ENCODE data around the gene UBAP1L.
A peak's percentile ranks its signal among the peaks of the same experiment; 100 is the strongest.
"Not testable (repeated sequence)": the region's sequence is repeated elsewhere in the genome, so short reads cannot be mapped to it uniquely, and the experiment has no call there.

Gene UBAP1L

DNA sequence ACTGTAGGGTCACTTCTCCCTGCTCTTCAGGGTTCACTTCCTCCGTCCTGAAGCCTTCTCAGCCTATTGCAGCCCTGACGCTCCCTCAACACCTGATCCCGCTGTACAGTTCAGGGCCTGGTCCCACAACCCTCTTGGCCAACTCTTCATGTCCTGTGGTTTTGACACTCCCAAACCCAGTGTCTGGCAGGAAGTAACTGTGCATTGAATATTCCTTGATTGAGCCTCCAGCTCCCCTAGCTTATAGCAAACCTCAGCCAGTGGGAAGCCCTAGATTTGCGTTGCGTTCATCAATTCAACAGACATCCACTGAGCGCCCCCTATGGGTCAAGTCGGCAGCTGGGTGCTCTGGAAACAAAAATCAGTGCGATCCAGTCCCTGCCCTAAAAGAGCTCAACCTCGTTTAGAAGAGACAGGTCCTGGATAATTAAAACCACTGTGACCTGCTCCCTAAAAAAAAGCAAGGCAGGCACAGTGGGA, 13.5 kb downstream of the UBAP1L start:
- 38 to 39% methylated on average over 9 of the region's 9 CpGs for WGBS, 2 experiments
- Histone ChIP-seq H3K9me3 (ENCODE audit: control insufficient read depth, low read length) (no peaks in the 10 kb centered on the region), H3K27me3 (ENCODE audit: control insufficient read depth, insufficient read depth, low read length, poor library complexity, severe bottlenecking) (peaks cover 19% of the 10 kb centered on the region), H3K27ac (ENCODE audit: insufficient read depth, low read depth, low read length, poor library complexity, severe bottlenecking) (no peak overlapping the region), H3K4me1 (ENCODE audit: control insufficient read depth, insufficient read depth, low read length) (no peaks in the 10 kb centered on the region), H3K36me3 (ENCODE audit: control insufficient read depth, insufficient read depth, low read length) (no peaks in the 10 kb centered on the region), H3K4me3 (ENCODE audit: insufficient read depth, low read depth, low read length) (peak overlapping the region; percentile 23)

DNA sequence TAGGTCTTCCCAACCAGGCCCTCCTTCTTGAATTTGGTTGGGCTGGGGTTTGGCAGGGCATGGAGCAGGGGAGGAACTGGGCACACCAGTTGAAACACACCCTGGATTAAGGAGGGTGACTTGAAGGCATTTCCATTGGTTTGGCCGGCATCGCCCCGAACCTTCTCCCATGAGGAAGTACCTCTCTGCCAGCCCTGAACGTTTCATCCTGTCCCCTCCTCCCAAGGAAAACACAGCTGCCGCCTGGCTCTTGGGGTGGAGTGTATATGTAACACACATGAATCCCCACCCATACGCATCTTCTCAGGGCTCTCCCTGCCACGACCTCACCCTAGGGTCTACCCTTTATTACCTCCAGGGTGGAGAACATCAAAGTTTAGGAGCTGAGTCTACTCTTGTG, 14.6 kb downstream of the UBAP1L start:
- Histone ChIP-seq H3K4me3 (ENCODE audit: insufficient read depth, low read depth, low read length) (no peak overlapping the region), H3K36me3 (ENCODE audit: control insufficient read depth, insufficient read depth, low read length) (no peaks in the 10 kb centered on the region), H3K27ac (ENCODE audit: insufficient read depth, low read depth, low read length, poor library complexity, severe bottlenecking) (no peak overlapping the region), H3K9me3 (ENCODE audit: control insufficient read depth, low read length) (no peaks in the 10 kb centered on the region), H3K27me3 (ENCODE audit: control insufficient read depth, insufficient read depth, low read length, poor library complexity, severe bottlenecking) (peaks cover 19% of the 10 kb centered on the region), H3K4me1 (ENCODE audit: control insufficient read depth, insufficient read depth, low read length) (no peaks in the 10 kb centered on the region)
- WGBS, 2 experiments, result 95 to 99% methylated on average over 6 to 7 of the region's 7 CpGs

DNA sequence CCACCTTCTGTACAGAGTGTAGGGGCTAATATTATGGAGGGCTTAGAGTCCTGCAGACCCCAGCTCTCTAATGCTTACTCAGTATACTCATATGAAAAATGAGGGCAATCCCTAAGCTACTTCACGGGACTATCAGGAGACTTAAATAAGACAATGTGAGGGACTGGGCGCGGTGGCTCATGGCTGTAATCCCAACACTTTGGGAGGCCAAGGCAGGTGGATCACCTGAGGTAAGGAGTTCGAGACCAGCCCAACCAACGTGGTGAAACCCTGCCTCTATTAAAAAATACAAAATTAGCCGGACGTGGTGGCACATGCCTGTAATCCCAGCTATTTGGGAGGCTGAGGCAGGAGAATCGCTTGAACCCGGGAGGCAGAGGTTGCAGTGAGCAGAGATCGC, 15.2 kb downstream of the UBAP1L start:
- not testable (repeated sequence) for H3K4me1 ChIP-seq (ENCODE audit: control insufficient read depth, insufficient read depth, low read length); H3K36me3 ChIP-seq (ENCODE audit: control insufficient read depth, insufficient read depth, low read length); H3K9me3 ChIP-seq (ENCODE audit: control insufficient read depth, low read length); H3K4me3 ChIP-seq (ENCODE audit: insufficient read depth, low read depth, low read length); H3K27ac ChIP-seq (ENCODE audit: insufficient read depth, low read depth, low read length, poor library complexity, severe bottlenecking)
- 93 to 95% methylated on average over 10 of the region's 10 CpGs for WGBS, 2 experiments
- H3K27me3 ChIP-seq (ENCODE audit: control insufficient read depth, insufficient read depth, low read length, poor library complexity, severe bottlenecking), result peaks cover 19% of the 10 kb centered on the region

DNA sequence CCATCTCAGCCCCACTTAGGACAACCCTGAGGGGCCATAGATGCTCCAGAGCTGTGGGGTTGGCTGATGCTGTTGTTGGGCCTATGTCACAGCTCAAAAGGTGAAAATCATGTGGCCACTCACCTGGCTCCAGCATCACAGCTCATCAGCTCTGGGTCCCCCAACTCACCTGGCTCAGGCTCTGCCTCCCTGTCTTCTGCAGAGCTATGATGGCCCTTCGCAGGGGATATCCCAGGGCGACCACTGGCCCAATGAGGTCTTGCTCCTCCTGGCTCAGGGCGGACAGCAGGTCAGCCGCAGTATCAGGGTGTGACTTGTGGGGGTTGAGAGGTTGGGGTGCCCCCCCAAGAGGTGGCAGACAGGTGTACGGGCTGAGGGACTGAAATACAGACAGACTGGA, 15.7 kb downstream of the UBAP1L start:
- WGBS, 2 experiments, result 94 to 96% methylated on average over 5 of the region's 5 CpGs
- Histone ChIP-seq H3K27ac (ENCODE audit: insufficient read depth, low read depth, low read length, poor library complexity, severe bottlenecking) (no peak overlapping the region), H3K4me3 (ENCODE audit: insufficient read depth, low read depth, low read length) (no peak overlapping the region), H3K27me3 (ENCODE audit: control insufficient read depth, insufficient read depth, low read length, poor library complexity, severe bottlenecking) (peaks cover 19% of the 10 kb centered on the region), H3K9me3 (ENCODE audit: control insufficient read depth, low read length) (no peaks in the 10 kb centered on the region), H3K36me3 (ENCODE audit: control insufficient read depth, insufficient read depth, low read length) (no peaks in the 10 kb centered on the region), H3K4me1 (ENCODE audit: control insufficient read depth, insufficient read depth, low read length) (no peaks in the 10 kb centered on the region)

DNA sequence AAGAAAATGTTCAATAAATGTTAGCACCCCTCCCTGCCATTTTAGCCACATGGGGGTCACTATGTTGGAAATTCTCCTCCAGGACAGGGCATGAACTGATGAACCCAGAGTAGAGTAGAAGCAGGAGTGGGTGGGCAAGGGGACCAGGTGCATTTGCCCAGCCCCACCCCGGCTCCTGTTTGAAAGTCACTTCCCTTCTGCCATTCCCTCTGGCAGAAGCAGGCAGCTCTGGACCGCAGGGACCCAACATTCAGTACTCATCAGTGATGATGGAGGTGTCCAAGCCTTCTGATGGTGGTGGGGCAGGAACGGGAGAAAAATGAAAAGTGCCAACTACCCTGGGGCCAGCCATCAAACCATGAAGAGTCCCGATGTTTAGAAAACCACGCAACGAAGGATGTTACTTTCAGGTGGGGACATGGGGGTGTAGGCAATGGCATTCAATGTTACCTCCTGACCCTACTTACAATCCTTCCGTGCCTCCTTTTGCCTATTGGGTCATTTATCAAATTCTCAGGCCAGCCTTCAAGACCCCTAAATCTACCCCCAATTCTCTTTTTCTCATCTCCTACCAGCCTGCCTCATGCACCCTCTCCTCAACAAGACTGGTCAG, 17.2 kb downstream of the UBAP1L start:
- WGBS, 2 experiments, result 94 to 95% methylated on average over 7 of the region's 7 CpGs
- Histone ChIP-seq H3K4me3 (ENCODE audit: insufficient read depth, low read depth, low read length) (no peak overlapping the region), H3K36me3 (ENCODE audit: control insufficient read depth, insufficient read depth, low read length) (no peaks in the 10 kb centered on the region), H3K27ac (ENCODE audit: insufficient read depth, low read depth, low read length, poor library complexity, severe bottlenecking) (no peak overlapping the region), H3K4me1 (ENCODE audit: control insufficient read depth, insufficient read depth, low read length) (no peaks in the 10 kb centered on the region), H3K9me3 (ENCODE audit: control insufficient read depth, low read length) (no peaks in the 10 kb centered on the region), H3K27me3 (ENCODE audit: control insufficient read depth, insufficient read depth, low read length, poor library complexity, severe bottlenecking) (peaks cover 11% of the 10 kb centered on the region)

DNA sequence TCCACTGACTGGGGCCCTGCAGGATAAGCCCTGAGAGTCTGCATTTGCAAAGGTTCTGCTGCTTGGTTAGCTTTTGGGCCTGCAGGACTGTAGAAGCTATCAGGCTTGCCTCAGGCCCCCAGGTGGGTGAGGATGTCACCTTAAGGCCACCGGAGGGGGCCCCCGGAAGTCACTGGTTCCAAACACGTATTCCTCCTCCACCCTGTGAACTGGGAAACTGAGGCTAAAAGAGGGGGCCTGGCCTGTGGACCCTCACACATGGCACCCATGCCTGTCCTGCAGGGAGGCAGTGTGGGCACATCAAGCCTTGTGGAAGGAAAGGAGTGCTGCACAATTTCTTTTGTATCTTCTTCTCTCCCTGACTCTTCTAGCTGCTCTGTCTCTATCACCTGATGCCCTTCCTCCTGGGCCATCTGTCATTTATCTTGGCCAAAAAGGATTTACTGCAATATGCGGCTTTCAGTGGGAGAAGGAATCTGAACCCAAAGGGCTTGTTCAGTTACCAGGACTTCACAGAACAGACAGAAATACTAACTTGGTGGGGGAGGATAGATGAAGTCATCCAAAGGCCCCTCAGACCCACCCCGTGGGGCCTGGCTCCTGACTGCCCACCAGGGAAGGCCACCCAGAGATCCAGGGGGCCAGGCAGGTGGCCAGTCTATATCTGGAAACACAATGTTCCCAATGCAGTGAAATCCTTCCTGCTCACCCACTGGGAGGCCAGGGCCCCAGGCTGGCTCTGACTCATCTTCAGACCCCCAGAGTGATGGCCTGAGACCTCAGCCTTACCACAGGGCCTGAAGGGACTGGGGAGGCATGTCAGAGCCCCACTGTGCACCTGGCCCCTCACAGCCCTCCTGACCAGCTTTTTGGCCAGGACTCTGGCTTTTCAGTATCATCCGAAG, 18.3 kb downstream of the UBAP1L start:
- H3K36me3 ChIP-seq (ENCODE audit: control insufficient read depth, insufficient read depth, low read length), result no peaks in the 10 kb centered on the region
- H3K27ac ChIP-seq (ENCODE audit: insufficient read depth, low read depth, low read length, poor library complexity, severe bottlenecking), result no peak overlapping the region
- no peak overlapping the region for H3K4me3 ChIP-seq (ENCODE audit: insufficient read depth, low read depth, low read length)
- no peaks in the 10 kb centered on the region for H3K4me1 ChIP-seq (ENCODE audit: control insufficient read depth, insufficient read depth, low read length)
- WGBS, 2 experiments, result 92 to 94% methylated on average over 6 of the region's 6 CpGs
- no peaks in the 10 kb centered on the region for H3K9me3 ChIP-seq (ENCODE audit: control insufficient read depth, low read length)
- H3K27me3 ChIP-seq (ENCODE audit: control insufficient read depth, insufficient read depth, low read length, poor library complexity, severe bottlenecking), result peaks cover under 1% of the 10 kb centered on the region

DNA sequence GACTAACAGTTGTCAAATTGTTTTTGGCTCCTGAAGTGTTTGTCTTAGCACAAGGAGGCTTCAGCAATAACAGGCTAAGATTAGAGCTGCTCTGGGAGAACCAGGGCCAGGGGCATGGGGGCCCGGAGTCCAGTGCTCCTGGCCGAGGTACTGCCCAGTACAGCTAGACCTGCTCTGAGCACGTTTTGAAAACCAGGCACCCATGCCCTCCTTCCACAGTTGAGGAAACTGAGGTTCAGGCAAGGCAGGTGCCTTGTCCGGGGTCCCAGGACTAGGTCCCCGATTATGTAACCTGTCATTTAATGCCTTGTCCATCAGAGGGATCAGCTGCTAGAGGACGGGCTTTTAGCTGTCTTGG, 19.3 kb downstream of the UBAP1L start:
- Histone ChIP-seq H3K27me3 (ENCODE audit: control insufficient read depth, insufficient read depth, low read length, poor library complexity, severe bottlenecking) (no peaks in the 10 kb centered on the region), H3K4me3 (ENCODE audit: insufficient read depth, low read depth, low read length) (no peak overlapping the region), H3K36me3 (ENCODE audit: control insufficient read depth, insufficient read depth, low read length) (no peaks in the 10 kb centered on the region), H3K9me3 (ENCODE audit: control insufficient read depth, low read length) (no peaks in the 10 kb centered on the region), H3K27ac (ENCODE audit: insufficient read depth, low read depth, low read length, poor library complexity, severe bottlenecking) (no peak overlapping the region), H3K4me1 (ENCODE audit: control insufficient read depth, insufficient read depth, low read length) (no peaks in the 10 kb centered on the region)
- WGBS, 2 experiments, result 91 to 93% methylated on average over 6 of the region's 6 CpGs

DNA sequence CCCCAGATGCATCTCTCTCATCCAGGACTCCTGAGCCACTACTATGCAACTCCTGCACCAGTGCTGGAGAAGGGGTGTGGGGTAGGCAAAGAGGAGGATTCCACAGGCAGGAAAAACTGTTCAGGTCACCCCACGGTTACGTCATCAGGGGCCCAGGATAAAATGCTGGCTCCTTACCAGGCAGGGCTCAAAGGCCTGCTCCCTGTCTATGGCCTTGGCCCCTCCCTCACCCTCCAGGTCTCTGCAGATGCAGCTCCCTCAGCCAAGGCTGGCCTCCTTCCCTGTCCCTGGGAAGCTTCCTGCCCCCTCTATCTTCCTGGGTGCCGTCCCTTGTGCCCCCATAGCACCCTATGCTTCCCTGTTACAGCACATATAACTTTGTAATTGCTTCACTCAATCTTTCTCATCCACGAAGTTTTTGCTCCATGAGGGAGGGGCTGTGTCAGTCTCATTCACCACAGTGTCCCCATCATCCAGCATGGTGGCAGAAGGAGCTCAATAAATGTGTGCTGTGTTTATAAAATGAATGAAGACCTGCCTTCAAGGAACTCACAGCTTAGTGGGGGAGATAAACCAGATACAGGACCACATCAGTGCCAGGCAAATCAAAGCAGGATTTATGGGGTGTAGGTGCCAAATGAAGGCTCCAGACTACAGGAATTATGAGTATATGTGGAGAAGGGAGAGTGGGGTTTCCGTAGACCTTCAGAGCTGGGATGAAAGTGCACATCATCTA, 19.8 kb downstream of the UBAP1L start:
- no peak overlapping the region for H3K27ac ChIP-seq (ENCODE audit: insufficient read depth, low read depth, low read length, poor library complexity, severe bottlenecking)
- 84 to 86% methylated on average over 5 of the region's 5 CpGs for WGBS, 2 experiments

DNA sequence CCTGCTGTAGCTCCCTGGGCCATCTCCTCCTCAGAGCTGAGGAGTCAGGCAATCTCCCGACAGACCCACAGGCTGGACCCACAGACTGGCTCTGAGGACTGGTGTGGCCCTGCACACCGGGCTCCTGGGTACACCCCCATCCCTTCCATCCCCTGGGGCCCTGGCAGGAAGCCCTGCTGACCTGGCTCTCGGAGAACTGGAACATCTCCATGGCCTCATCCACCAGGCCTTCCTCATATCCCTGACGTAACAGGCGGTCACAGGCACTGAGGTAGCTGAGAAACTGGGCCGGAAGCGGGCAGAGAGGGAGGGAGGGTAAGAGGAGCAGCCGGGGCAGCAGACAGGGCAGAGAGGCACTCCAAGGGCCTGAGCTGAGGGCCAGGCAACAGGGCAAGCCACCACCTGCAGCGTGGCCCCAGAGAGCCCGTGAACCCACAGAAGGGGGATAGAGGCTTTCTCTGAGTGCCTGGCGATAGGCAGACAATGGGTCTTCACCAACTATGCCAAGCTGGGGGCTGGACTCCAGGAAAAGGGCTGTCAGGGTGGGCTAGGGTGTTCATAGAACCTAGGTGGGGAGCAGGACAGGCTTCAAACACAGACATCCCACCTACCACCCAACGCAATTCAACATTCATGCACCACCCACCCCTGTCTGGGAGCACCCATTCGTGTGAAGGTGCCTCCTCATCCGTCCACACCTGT, 20.6 kb downstream of the UBAP1L start:
- H3K27me3 ChIP-seq (ENCODE audit: control insufficient read depth, insufficient read depth, low read length, poor library complexity, severe bottlenecking), result no peaks in the 10 kb centered on the region
- H3K36me3 ChIP-seq (ENCODE audit: control insufficient read depth, insufficient read depth, low read length), result no peaks in the 10 kb centered on the region
- no peak overlapping the region for H3K27ac ChIP-seq (ENCODE audit: insufficient read depth, low read depth, low read length, poor library complexity, severe bottlenecking)
- H3K4me3 ChIP-seq (ENCODE audit: insufficient read depth, low read depth, low read length), result no peak overlapping the region
- peaks cover 2% of the 10 kb centered on the region for H3K4me1 ChIP-seq (ENCODE audit: control insufficient read depth, insufficient read depth, low read length)
- 94 to 95% methylated on average over 14 of the region's 14 CpGs for WGBS, 2 experiments
- no peaks in the 10 kb centered on the region for H3K9me3 ChIP-seq (ENCODE audit: control insufficient read depth, low read length)

More for the DNA sequence above, 19.8 kb downstream of the UBAP1L start:
- H3K4me3 ChIP-seq (ENCODE audit: insufficient read depth, low read depth, low read length), result no peak overlapping the region
- no peaks in the 10 kb centered on the region for H3K4me1 ChIP-seq (ENCODE audit: control insufficient read depth, insufficient read depth, low read length)
- no peaks in the 10 kb centered on the region for H3K36me3 ChIP-seq (ENCODE audit: control insufficient read depth, insufficient read depth, low read length)
- no peaks in the 10 kb centered on the region for H3K27me3 ChIP-seq (ENCODE audit: control insufficient read depth, insufficient read depth, low read length, poor library complexity, severe bottlenecking)
- H3K9me3 ChIP-seq (ENCODE audit: control insufficient read depth, low read length), result no peaks in the 10 kb centered on the region

Measured in ectodermal cell (in vitro differentiated cells).